HuH-7.5 (cell line): ENCODE measurements around the gene C1orf116.

ENCODE experiments used
- DNase-seq: peaks from one replicate; pipeline ENCODE4 v3.0.0; 2011; ENCODE audit warnings: low spot score

Gene C1orf116

GRCh38 chr1:207032528-207033017 is at the start of gene C1orf116:
C1orf116 (minus strand) TSS chr1:207032756; CDS start chr1:207027598, 5,158 bp downstream.
- peak; percentile 55 for DNase-seq

- no peak for DNase-seq
Observed at GRCh38 chr1:207081806-207082205, 49.2 kb upstream of the C1orf116 start.

DNA sequence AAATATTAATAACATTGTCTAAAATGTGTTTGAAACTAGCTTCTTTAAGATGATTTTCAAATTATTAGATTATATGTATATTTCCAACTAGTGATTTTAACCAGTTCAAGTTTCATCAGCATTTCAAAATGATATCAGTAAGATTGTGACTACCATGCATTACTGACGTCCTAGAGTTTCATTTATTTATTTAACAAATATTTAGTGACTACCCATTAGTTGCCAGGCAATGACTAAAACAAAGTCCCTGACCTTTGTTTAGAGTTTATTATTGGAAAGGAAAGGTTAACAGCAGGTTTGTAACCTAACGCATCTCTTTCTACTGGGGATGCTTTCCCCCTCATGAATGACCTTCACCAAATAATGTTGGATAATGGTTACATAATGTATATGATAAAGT is 48.5 kb upstream of the C1orf116 start:
- no peak for DNase-seq

DNA sequence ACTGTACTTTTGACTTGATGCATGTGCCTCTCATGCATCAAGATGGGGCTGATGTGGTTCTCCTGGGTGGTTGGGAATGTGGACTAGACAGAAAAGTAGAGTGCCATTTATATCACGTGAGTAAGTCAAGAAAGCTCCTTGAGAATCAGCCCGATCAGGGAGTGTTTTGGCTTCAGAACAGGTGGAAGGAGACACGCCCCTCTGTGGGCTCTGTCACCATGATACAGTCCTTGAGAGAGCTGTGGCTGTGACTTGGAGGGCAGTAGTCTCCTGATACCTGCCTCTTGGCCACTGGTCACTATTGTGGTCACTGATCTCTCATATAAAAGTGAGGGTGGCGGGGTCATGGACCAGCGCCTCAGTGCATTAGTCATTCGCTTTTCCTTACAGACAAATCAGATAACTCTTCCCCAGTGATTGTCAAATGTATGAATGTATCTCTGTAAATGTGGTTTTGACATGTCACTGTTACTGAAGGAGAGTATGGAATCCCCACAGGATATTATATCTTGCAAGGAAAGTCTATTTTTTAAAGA is 47.2 kb upstream of the C1orf116 start:
- DNase-seq: no peak

GRCh38 chr1:207078578-207079132 is 46.1 kb upstream of the C1orf116 start:
- no peak for DNase-seq

- DNase-seq: peak; percentile 38
Observed at GRCh38 chr1:207077470-207078377, 45.2 kb upstream of the C1orf116 start.

DNA sequence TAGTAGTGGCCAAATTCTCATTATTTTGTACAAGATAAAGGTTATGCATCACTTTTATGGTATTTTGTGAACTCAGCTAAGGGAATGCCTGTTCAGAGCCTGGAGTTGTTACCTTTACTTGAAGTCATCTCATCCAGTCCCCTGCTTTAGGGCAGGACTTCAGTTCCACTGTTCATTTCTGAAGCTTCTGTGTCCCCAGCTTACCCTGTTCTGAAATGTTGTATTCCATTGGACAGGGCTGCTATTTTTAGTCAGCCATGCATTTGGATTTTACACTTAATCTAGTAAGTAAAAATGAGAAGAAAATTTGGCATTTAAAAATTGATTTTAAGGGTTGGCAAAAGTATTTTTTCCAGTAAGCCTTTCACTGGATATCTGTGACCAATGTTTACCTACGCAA is 44.5 kb upstream of the C1orf116 start:
- no peak for DNase-seq

DNA sequence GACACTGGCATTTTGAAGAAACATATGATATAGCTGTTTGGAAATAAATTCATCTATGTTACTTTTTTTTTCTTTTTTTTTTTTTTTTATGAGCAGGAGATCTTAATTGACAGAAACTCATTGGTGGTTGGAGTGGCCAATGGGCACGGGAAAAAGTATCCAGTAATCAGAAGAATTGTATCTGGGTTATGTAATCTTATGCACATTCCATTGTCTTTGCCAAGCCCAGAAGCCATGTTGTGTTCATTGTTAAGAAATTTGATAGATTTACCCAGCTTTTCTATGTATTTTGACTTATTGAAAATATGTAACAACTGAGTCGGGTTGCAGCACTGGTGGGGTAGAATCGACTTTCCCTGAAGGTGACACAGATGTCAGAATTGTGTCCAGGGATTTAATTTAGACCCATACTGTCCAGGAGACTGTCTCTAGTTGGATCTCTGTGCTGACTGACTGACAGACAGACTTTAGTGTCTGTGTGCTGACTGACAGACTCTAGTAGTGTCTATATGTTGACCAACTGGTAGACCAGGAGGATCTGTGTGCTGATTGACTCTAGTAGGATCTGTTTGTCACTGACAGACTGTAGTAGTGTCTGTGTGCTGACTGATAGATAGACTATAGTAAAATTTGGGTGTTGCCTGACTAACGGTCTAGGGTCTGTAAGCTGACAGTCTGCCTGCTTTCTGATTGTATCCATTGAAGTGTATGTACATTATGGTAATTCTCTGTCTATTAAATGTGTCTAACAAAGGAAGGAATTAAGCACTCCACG is 43.8 kb upstream of the C1orf116 start:
- no peak for DNase-seq

DNA sequence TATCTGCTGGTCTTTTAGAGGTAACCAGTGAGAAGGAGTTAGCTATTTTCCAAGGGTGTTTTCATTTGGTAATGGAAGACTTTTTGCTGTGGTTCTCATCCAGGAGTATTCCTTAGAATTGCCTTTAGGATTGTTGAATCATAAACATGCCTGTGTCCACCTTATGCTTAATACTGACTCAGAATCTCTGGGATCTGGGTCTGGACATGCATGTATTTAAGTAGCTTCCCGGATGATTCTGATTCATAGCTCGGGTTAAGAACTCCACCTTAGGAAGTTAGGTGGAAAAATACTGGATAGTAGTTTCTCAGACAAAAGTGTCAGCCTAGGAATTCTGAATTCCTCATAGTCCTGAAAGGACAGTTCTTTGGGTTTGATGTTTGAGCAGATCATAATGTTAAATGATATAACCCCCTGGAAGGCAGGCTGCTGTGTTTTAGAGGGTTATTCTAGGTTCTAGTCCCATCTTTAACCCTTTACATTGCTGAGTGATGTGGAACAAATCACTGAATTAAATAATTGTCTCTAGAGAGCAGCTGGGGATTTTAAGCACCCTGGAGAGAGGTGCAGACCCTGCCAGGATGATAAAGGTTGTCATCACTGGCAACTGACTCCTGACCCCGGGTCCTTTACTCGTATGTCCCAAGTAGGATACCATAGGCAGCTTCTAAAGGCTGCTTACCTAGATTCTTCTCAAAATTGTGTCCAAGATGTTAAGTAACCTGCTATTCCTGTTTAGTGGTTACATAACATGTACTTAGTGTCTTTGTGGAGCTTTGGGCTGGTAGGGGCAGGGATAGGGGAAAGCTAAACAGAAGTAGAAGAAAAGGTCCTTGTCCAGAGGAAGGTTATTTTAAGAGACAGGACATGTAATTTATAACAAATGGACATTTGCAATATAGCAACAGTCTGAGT is 41.6 kb upstream of the C1orf116 start:
- no peak for DNase-seq

- no peak for DNase-seq
Observed at GRCh38 chr1:207072233-207072632, 39.7 kb upstream of the C1orf116 start.

- no peak for DNase-seq
Observed at GRCh38 chr1:207071426-207071825, 38.9 kb upstream of the C1orf116 start.

DNA sequence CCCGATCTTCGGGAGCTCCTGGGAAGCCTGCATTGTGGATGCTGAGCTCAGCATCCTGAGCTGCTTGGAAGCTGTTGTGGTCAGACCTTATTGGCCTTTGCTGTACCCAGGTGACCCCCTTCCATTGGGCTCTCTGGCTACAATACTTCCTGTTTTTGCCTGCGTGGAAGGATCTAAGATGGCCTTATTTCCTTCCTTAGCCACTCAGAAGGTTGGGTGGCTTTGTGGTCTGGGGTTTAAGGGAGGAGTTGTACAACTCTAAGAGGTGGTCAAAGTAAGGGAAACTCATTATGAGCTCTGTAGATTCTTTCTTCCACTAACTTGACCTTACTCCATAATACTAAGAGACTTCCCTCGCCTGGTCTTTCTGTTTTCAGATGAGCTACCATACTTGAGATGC is 38.3 kb upstream of the C1orf116 start:
- no peak for DNase-seq

DNA sequence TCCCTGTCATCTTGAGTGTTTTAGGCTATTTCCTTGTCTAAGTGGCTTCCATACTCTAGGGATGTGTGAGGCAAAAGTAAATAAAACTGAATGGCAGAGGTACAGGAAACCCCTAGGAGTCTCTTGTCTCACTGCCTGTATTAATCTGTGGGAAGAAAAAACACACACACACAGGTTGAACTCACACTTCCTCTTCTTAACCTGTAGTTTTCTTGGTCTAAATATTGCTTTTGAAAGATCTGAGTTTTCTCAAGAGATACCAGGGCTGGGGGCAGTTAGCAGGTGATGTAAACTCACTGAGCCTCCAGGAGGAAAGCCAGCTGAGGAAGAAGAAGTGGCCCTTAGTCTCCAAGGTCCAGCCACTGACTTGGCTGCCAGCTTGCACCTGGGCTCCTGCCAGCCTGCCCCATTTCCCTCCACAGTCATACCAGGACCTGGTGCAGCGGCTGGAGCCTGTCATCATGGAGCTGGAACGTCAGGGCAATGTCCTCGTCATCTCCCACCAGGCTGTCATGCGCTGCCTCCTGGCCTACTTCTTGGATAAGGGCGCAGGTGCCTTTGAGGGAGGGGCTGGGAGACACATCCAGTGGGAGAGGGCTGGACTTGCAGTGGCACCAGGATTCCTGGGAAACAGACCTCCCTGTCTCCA is 37.4 kb upstream of the C1orf116 start:
- no peak for DNase-seq

DNA sequence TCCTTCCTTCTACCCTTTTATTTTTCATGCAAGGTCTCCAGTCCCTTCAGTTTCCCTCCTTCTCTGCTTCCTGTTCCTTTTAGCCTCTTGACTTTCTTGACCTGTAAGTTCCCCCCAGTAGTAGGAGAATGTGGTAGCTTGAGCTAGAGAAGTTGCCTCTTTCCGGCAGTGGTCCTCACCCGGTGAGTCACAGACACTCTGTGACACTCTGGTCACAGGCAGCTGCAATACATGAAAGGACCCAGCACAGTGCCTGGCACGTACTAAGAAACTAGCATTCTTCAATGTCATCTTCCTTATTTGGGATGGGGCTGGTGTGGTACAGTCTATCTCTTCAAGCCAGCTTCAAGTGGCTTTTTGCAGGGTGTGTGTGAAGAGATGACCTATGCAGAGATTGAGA is 36.5 kb upstream of the C1orf116 start:
- DNase-seq: no peak

- no peak for DNase-seq
Observed at GRCh38 chr1:207067665-207068064, 35.1 kb upstream of the C1orf116 start.

DNA sequence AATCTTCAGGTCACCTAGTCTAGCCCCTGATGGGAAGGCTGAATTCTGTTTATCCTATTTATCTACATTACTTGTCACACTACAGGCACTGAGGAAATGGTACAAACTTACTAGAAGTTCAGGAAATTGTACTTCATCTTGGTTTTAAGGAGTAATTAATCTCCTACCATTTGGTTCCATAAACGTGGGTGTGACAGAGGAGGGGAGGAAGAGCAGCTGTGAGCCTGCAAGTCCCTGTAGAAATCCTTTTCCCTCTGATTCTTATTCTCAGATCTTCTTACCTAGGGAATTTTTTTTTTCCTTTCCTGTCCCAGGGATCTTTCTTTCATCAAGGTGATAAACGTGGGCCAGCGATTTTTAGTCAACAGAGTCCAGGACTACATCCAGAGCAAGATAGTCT is 34.6 kb upstream of the C1orf116 start:
- DNase-seq: no peak

GRCh38 chr1:207064561-207064960 is 32.0 kb upstream of the C1orf116 start:
- DNase-seq: no peak

GRCh38 chr1:207063014-207063413 is 30.5 kb upstream of the C1orf116 start:
- no peak for DNase-seq

DNA sequence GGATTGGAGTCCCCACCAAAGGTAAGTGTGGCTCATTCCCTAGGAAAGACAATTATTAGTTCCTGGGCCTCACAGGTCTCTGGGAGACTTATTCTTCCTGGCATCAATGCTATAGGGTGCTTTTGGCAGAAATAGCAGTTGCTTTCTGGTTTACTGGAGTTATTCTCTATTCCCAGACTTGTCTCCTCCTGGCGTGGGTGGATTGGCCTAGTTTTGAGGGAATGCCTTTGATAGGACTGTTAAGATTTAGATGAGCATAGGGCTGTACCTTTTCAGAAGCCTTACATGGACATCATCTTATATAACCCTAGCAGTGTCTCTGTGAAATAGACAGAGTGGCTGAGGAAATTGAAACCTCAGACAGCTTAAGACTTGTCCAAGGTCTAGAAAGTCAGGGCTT is 29.5 kb upstream of the C1orf116 start:
- no peak for DNase-seq

GRCh38 chr1:207060596-207060995 is 28.0 kb upstream of the C1orf116 start:
- DNase-seq: no peak

GRCh38 chr1:207059881-207060280 is 27.3 kb upstream of the C1orf116 start:
- no peak for DNase-seq
